Uterus (tissue), 2 donors: Measurements from ENCODE around the gene AFDN.

Experiments used
- POLR2A ChIP-seq, 2 donors: fragments of 450-650 bp; IDR thresholded peaks; one replicate each; pipeline ENCODE4 v1.6.1; 2016; ENCODE audit warnings: antibody characterized with exemption in 2 of 2, mild to moderate bottlenecking in 1 of 2, moderate library complexity in 1 of 2
- TF ChIP-seq, protein P1 (sequence below), 4 experiments: fragments of 200-600 bp in 2 of 4; fragments of 450-650 bp in 2 of 4; sonication (generic) in 2 of 4; IDR thresholded peaks; one replicate each; pipeline ENCODE4 v1.5.1; 2016 to 2019; ENCODE audit warnings: antibody characterized with exemption in 4 of 4, mild to moderate bottlenecking in 2 of 4, moderate library complexity in 1 of 4

DNA sequence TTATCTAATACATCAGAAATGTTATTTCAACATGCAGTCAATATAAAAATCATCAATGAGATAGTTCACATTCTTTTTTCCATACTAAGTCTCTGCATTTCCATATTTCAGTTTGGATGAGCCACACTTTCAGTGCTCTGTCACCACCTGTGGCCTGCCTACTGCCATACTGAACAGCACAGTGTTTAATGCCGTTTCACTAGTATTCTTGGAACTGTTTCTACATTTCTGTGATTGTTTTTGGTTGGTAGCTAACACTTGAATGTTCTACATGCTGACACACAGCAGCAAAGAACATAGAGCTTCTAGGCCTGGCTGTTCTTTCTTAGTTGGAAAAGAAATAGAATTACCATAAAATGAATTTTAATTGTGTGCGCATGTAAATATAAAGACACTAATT, 109.3 kb downstream of the AFDN start:
- TF ChIP-seq, protein P1, sequence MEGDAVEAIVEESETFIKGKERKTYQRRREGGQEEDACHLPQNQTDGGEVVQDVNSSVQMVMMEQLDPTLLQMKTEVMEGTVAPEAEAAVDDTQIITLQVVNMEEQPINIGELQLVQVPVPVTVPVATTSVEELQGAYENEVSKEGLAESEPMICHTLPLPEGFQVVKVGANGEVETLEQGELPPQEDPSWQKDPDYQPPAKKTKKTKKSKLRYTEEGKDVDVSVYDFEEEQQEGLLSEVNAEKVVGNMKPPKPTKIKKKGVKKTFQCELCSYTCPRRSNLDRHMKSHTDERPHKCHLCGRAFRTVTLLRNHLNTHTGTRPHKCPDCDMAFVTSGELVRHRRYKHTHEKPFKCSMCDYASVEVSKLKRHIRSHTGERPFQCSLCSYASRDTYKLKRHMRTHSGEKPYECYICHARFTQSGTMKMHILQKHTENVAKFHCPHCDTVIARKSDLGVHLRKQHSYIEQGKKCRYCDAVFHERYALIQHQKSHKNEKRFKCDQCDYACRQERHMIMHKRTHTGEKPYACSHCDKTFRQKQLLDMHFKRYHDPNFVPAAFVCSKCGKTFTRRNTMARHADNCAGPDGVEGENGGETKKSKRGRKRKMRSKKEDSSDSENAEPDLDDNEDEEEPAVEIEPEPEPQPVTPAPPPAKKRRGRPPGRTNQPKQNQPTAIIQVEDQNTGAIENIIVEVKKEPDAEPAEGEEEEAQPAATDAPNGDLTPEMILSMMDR (IDR thresholded peaks at IDR 0.05), result no peak
- TF ChIP-seq POLR2A (IDR thresholded peaks at IDR 0.05), result no peak
